ENCODE results near the gene BARD1. TPM values are rescaled to one million over a fixed set of nuclear protein-coding genes. Genes with fewer than 3 reads are reported as not detected.

Gene BARD1
- total RNA-seq, 1 donor from 2014 or later = 22.0 TPM

DNA sequence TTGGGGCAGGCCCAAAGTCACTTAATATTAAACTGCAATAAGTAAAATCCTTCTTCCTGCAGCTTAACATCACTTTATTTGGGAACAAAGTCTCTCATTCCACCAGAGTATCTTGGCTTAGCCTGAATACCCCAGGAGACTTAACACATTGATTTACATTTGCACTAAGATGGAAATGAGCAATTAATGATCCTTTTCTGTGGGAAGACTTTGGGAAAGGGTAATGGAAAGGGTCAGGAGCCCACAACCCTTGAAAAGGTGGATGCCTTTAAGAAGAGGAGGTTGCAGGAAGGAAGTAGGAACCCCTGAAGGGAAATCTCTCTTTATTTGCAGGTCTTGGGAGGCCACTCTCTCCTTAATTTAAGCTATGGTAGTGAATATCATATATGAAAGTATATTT is 28.0 kb upstream of the BARD1 start:
- H3K36me3 ChIP-seq = no peaks in the 10 kb centered on the region
- no peak for DNase-seq (ENCODE audit: low spot score in 2 of 2)
- no peaks in the 10 kb centered on the region for H3K9me3 ChIP-seq
- TF ChIP-seq, protein P1, sequence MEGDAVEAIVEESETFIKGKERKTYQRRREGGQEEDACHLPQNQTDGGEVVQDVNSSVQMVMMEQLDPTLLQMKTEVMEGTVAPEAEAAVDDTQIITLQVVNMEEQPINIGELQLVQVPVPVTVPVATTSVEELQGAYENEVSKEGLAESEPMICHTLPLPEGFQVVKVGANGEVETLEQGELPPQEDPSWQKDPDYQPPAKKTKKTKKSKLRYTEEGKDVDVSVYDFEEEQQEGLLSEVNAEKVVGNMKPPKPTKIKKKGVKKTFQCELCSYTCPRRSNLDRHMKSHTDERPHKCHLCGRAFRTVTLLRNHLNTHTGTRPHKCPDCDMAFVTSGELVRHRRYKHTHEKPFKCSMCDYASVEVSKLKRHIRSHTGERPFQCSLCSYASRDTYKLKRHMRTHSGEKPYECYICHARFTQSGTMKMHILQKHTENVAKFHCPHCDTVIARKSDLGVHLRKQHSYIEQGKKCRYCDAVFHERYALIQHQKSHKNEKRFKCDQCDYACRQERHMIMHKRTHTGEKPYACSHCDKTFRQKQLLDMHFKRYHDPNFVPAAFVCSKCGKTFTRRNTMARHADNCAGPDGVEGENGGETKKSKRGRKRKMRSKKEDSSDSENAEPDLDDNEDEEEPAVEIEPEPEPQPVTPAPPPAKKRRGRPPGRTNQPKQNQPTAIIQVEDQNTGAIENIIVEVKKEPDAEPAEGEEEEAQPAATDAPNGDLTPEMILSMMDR (IDR thresholded peaks at IDR 0.05) = no peak
- intact Hi-C loops (cut with DNase I) = no loop called here
- H3K27ac ChIP-seq = no peak overlapping the region
- no peaks in the 10 kb centered on the region for H3K27me3 ChIP-seq
- H3K4me1 ChIP-seq = no peaks in the 10 kb centered on the region
- no peak overlapping the region for H3K4me3 ChIP-seq

- Histone ChIP-seq H3K36me3 (no peaks in the 10 kb centered on the region), H3K4me1 (no peaks in the 10 kb centered on the region), H3K27me3 (no peaks in the 10 kb centered on the region), H3K27ac (no peak overlapping the region), H3K9me3 (no peaks in the 10 kb centered on the region), H3K4me3 (no peak overlapping the region)
- intact Hi-C loops (cut with DNase I) = no loop called here
- no peak for DNase-seq (ENCODE audit: low spot score in 2 of 2)
- TF ChIP-seq, protein P1 (IDR thresholded peaks at IDR 0.05) = no peak
Observed at GRCh38 chr2:214836568-214836967, 27.1 kb upstream of the BARD1 start.

DNA sequence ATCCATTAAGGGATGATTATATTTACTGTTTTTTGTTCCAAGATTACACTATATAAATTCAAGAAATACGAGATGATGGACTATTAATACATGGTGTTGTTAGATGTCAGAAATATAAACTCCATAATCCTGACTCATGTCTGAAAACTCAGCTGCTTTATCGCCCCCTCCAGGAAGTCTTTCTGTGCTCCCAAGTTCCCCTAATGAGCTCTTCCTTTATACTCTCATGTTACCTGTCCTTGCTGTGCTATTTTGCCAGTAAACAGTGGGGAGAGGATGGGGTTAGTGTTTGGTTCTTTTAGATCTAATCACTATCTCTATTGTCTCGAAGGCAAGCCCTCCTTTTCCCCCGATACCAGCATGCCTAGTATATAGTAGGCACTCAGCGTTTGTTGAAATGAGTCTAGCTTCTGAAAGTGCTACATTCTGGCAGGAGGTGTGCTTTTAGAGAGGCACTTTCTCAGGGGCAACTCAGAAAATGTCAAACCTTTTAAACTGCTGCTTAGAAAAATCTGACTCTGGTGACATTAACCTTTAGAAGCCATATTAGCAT is 21.4 kb upstream of the BARD1 start:
- no peak for DNase-seq (ENCODE audit: low spot score in 2 of 2)
- Histone ChIP-seq H3K4me1 (no peaks in the 10 kb centered on the region), H3K4me3 (no peak overlapping the region), H3K9me3 (no peaks in the 10 kb centered on the region), H3K36me3 (no peaks in the 10 kb centered on the region), H3K27ac (no peak overlapping the region), H3K27me3 (no peaks in the 10 kb centered on the region)
- TF ChIP-seq, protein P1 (IDR thresholded peaks at IDR 0.05) = peak in 1 of 3 experiments; percentile 32
- intact Hi-C loops (cut with DNase I) = no loop called here

GRCh38 chr2:214816008-214816533 is 6.6 kb upstream of the BARD1 start:
- Histone ChIP-seq H3K36me3 (no peaks in the 10 kb centered on the region), H3K4me1 (no peaks in the 10 kb centered on the region), H3K9me3 (no peaks in the 10 kb centered on the region), H3K27me3 (no peaks in the 10 kb centered on the region), H3K27ac (no peak overlapping the region), H3K4me3 (no peak overlapping the region)
- TF ChIP-seq, protein P1 (IDR thresholded peaks at IDR 0.05) = no peak
- no peak for DNase-seq (ENCODE audit: low spot score in 2 of 2)
- intact Hi-C loops (cut with DNase I) = no loop called here

- Histone ChIP-seq H3K4me1 (peaks cover 0 to 7% of the 10 kb centered on the region in 2 donors), H3K36me3 (no peaks in the 10 kb centered on the region), H3K27ac (peak overlapping the region; percentile 78), H3K9me3 (no peaks in the 10 kb centered on the region), H3K4me3 (peak overlapping the region; percentile 70 to 74), H3K27me3 (no peaks in the 10 kb centered on the region)
- peak in 1 of 2 donors; percentile 66 for DNase-seq (ENCODE audit: low spot score in 2 of 2)
- TF ChIP-seq, protein P1 (IDR thresholded peaks at IDR 0.05) = no peak
- intact Hi-C loops (cut with DNase I) = loop anchor here (5.0 kb wide), 1 partner anchor 502 kb away; the partner anchor contains the start of gene ATIC
Observed at GRCh38 chr2:214810671-214811070, 1.2 kb upstream of the BARD1 start.

All from ascending aorta (tissue), 2 donors.